HG03159 (cell line): Measurements from ENCODE around the gene ADAMTSL2.

Experiments
- ATAC-seq: cut with Tn5 transposase; IDR thresholded peaks from one replicate; pipeline ENCODE4 v1.9.1; 2021; ENCODE audit warnings: mild to moderate bottlenecking, moderate library complexity; ENCODE audit not compliant: unreplicated experiment

ADAMTSL2 gene

GRCh38 chr9:133516256-133516960, 18.1 kb upstream of the ADAMTSL2 start:
- no peak for ATAC-seq

GRCh38 chr9:133516961-133517350, 17.5 kb upstream of the ADAMTSL2 start:
- ATAC-seq: no peak

GRCh38 chr9:133517711-133518110, 16.8 kb upstream of the ADAMTSL2 start:
- ATAC-seq: no peak

GRCh38 chr9:133518200-133518599, 16.3 kb upstream of the ADAMTSL2 start:
- ATAC-seq: no peak

GRCh38 chr9:133518706-133519449, 15.6 kb upstream of the ADAMTSL2 start:
- no peak for ATAC-seq

GRCh38 chr9:133519693-133520092, 14.8 kb upstream of the ADAMTSL2 start:
- no peak for ATAC-seq

GRCh38 chr9:133520121-133520835, 14.2 kb upstream of the ADAMTSL2 start:
- no peak for ATAC-seq

- no peak for ATAC-seq
Observed at GRCh38 chr9:133521122-133522072, 13.1 kb upstream of the ADAMTSL2 start.

GRCh38 chr9:133522073-133522910, 12.2 kb upstream of the ADAMTSL2 start:
- no peak for ATAC-seq

GRCh38 chr9:133523106-133523505, 11.4 kb upstream of the ADAMTSL2 start:
- no peak for ATAC-seq

- no peak for ATAC-seq
Observed at GRCh38 chr9:133524146-133524545, 10.4 kb upstream of the ADAMTSL2 start.

GRCh38 chr9:133524679-133525228, 9.8 kb upstream of the ADAMTSL2 start, which contains the start of gene MYMK:
MYMK (minus strand) TSS chr9:133524959; CDS start chr9:133524844, 115 bp downstream.
- no peak for ATAC-seq

GRCh38 chr9:133525677-133526076, 8.8 kb upstream of the ADAMTSL2 start:
- no peak for ATAC-seq

- no peak for ATAC-seq
Observed at GRCh38 chr9:133526721-133527321, 7.7 kb upstream of the ADAMTSL2 start.

- no peak for ATAC-seq
Observed at GRCh38 chr9:133527444-133527920, 7.0 kb upstream of the ADAMTSL2 start.

GRCh38 chr9:133528001-133528875, 6.3 kb upstream of the ADAMTSL2 start:
- ATAC-seq: no peak

- no peak for ATAC-seq
Observed at GRCh38 chr9:133528876-133529241, 5.6 kb upstream of the ADAMTSL2 start.

- no peak for ATAC-seq
Observed at GRCh38 chr9:133529457-133529856, 5.0 kb upstream of the ADAMTSL2 start.
